H1 (cell line): Measurements from ENCODE around the gene SNX13. TPM values are rescaled to one million over a fixed set of nuclear protein-coding genes. Genes with fewer than 3 reads are reported as not detected.

ENCODE experiments used
- JUND ChIP-seq: IDR thresholded peaks from 2 replicates; pipeline ENCODE4 v1.6.1; 2011; ENCODE audit warnings: mild to moderate bottlenecking, improper control_type of control experiment, low read length
- TEAD4 ChIP-seq: IDR thresholded peaks from 2 replicates; pipeline ENCODE4 v1.6.1; 2012; ENCODE audit warnings: low read depth, low read length, inconsistent platforms, mixed read lengths
- polyA plus RNA-seq, 7 experiments: library from polyadenylated mRNA; depleted of rRNA in 3 of 7; stranded (reverse) in 5 of 7; unstranded in 2 of 7; fragments of >200 nt in 5 of 7; fragments of 200-250 nt in 2 of 7; gene quantifications; 1 replicate in 5 of 7; 2 replicates in 1 of 7; 4 replicates in 1 of 7; pipeline versions ENCODE4 v1.2.1 to v1.2.3, GENCODE V29; 2011 to 2013; ENCODE audit warnings: missing spikeins in 2 of 7, mixed read lengths in 2 of 7
- total RNA-seq: library from RNA; stranded (reverse); fragmentation: NEBNext Ultra II Directional; extraction: Animal tissue kit (Norgen Biotek cat#: 25700); gene quantifications from 2 replicates; pipeline ENCODE4 v1.2.1, GENCODE V29; 2021

Gene SNX13
- total and polyA plus RNA-seq, 2 of the 8 experiments (the other 6 are each of a cell fraction or from before 2014, with no cell fraction given), result 5.5 to 27.4 TPM

DNA sequence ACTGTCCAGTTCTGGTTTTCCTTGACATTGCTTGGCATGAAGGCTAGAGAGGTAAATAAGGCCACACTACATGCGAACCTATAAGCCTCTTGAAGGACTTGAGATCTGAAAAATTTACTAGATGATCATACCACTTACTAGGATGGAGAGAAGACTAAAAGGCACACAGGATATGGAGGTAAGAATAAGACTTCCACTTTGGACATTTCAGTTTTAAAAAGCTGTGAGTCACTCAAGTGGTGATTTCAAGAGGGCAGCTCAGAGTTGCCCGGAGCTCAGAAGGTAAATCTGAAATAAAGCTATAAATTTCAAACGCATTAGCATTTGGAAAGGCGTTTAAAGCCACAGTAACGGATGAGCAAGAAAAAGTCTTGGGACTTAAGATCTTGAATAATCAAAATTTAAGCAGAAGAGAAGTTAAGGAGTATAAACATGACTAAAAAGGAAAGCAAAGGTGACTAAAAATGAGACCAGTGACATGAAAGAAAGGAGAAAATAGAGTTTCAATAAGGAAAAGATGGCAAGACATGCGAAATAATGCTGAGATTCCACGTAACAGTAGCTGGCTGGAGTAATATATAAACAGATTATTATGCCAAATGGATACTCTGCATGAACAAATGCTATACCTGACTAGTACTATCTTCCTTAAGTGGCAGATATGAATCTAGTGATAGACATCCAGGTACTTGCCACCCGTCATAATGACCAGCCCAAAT lies 68.3 kb downstream of the SNX13 start (continued):
- TF ChIP-seq TEAD4, result no peak
- TF ChIP-seq JUND, result no peak
- TF ChIP-seq, all 59 proteins: peak for 0
